ENCODE data around the gene SMPD4.
"Not testable (repeated sequence)": the region's sequence is repeated elsewhere in the genome, so short reads cannot be mapped to it uniquely, and the experiment has no call there.

- not testable (repeated sequence) for TF ChIP-seq CTCF (IDR thresholded peaks at IDR 0.05; ENCODE audit: low read length); EZH2 (IDR thresholded peaks at IDR 0.05; ENCODE audit: borderline replicate concordance, low read length)
Observed at GRCh38 chr2:130136546-130136945, 44.9 kb downstream of the SMPD4 start.
